ENCODE measurements around the gene PBX4.

GRCh38 chr19:19635313-19635702 lies 16.8 kb upstream of the PBX4 start:
- TF ChIP-seq, protein P1, sequence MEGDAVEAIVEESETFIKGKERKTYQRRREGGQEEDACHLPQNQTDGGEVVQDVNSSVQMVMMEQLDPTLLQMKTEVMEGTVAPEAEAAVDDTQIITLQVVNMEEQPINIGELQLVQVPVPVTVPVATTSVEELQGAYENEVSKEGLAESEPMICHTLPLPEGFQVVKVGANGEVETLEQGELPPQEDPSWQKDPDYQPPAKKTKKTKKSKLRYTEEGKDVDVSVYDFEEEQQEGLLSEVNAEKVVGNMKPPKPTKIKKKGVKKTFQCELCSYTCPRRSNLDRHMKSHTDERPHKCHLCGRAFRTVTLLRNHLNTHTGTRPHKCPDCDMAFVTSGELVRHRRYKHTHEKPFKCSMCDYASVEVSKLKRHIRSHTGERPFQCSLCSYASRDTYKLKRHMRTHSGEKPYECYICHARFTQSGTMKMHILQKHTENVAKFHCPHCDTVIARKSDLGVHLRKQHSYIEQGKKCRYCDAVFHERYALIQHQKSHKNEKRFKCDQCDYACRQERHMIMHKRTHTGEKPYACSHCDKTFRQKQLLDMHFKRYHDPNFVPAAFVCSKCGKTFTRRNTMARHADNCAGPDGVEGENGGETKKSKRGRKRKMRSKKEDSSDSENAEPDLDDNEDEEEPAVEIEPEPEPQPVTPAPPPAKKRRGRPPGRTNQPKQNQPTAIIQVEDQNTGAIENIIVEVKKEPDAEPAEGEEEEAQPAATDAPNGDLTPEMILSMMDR (conservative IDR thresholded peaks at IDR 0.05 in 1 of 2, IDR thresholded peaks at IDR 0.05 in 1 of 2; ENCODE audit: extremely low read depth in 1 of 2, insufficient read depth in 1 of 2, low read depth in 1 of 2, low read length in 2 of 2) = no peak
- no peak for TF ChIP-seq EZH2 (IDR thresholded peaks at IDR 0.05; ENCODE audit: borderline replicate concordance, low read length)

Measured in mammary epithelial cell (primary cell).